Karpas-422 (cell line): ENCODE data around the gene GZF1. TPM values are rescaled to one million over a fixed set of nuclear protein-coding genes. Genes with fewer than 3 reads are reported as not detected.

Experiments
- DNase-seq: peaks from one replicate; pipeline ENCODE4 v3.0.0-alpha.2; 2015
- H2AFZ ChIP-seq: fragments of 200-600 bp; sonication (generic); 2 replicates; pipeline ENCODE4 v1.6.1; 2014; ENCODE audit warnings: antibody characterized with exemption, low read length, mixed read lengths
- H3K27ac ChIP-seq: fragments of 200-600 bp; sonication (generic); 2 replicates; pipeline ENCODE4 v1.5.1; 2014; ENCODE audit warnings: mild to moderate bottlenecking, low read length, moderate library complexity
- H3K27me3 ChIP-seq: fragments of 200-600 bp; sonication (generic); 2 replicates; pipeline ENCODE4 v1.6.1; 2014; ENCODE audit warnings: low read length, mixed read lengths
- H3K36me3 ChIP-seq: fragments of 200-600 bp; sonication (generic); 2 replicates; pipeline ENCODE4 v1.6.1; 2014; ENCODE audit warnings: low read length, mixed read lengths; ENCODE audit not compliant: insufficient read depth
- H3K4me1 ChIP-seq: fragments of 200-600 bp; sonication (generic); 2 replicates; pipeline ENCODE4 v1.6.1; 2014; ENCODE audit warnings: mild to moderate bottlenecking, low read length, mixed read lengths
- H3K4me2 ChIP-seq: fragments of 200-600 bp; sonication (generic); 2 replicates; pipeline ENCODE4 v1.6.1; 2014; ENCODE audit warnings: low read length, low read depth, mild to moderate bottlenecking; ENCODE audit not compliant: poor library complexity, severe bottlenecking
- H3K4me3 ChIP-seq: fragments of 200-600 bp; sonication (generic); 2 replicates; pipeline ENCODE4 v1.5.1; 2014; ENCODE audit warnings: mild to moderate bottlenecking, antibody characterized with exemption, low read length, mixed read lengths
- H3K79me2 ChIP-seq: fragments of 200-600 bp; sonication (generic); 2 replicates; pipeline ENCODE4 v1.6.1; 2014; ENCODE audit warnings: mild to moderate bottlenecking, low read length, mixed read lengths
- H3K9ac ChIP-seq: fragments of 200-600 bp; sonication (generic); 2 replicates; pipeline ENCODE4 v1.6.0; 2014; ENCODE audit warnings: low read length
- H3K9me2 ChIP-seq: fragments of 200-600 bp; sonication (generic), shearing (Covaris generic); replicated peaks from 2 replicates; pipeline ENCODE4 v1.6.0; 2014; ENCODE audit warnings: mild to moderate bottlenecking, low read length, moderate library complexity; ENCODE audit not compliant: insufficient read depth
- H3K9me3 ChIP-seq: fragments of 300-700, 200-600 bp; sonication (generic); 2 replicates; pipeline ENCODE4 v1.6.1; 2014; ENCODE audit warnings: low read length, mixed read lengths
- H4K20me1 ChIP-seq: fragments of 200-600 bp; sonication (generic); 2 replicates; pipeline ENCODE4 v1.6.1; 2014; ENCODE audit warnings: mild to moderate bottlenecking, antibody characterized with exemption, low read length, low read depth; ENCODE audit not compliant: insufficient read depth
- total RNA-seq: library from RNA; depleted of rRNA; stranded (reverse); fragments of >200 nt; shearing (Covaris generic); gene quantifications from 2 replicates; pipeline ENCODE4 v1.2.3, GENCODE V29; 2014; ENCODE audit warnings: low replicate concordance

Gene GZF1
- total RNA-seq, 1 experiment from 2014 or later, result 41.4 TPM

DNA sequence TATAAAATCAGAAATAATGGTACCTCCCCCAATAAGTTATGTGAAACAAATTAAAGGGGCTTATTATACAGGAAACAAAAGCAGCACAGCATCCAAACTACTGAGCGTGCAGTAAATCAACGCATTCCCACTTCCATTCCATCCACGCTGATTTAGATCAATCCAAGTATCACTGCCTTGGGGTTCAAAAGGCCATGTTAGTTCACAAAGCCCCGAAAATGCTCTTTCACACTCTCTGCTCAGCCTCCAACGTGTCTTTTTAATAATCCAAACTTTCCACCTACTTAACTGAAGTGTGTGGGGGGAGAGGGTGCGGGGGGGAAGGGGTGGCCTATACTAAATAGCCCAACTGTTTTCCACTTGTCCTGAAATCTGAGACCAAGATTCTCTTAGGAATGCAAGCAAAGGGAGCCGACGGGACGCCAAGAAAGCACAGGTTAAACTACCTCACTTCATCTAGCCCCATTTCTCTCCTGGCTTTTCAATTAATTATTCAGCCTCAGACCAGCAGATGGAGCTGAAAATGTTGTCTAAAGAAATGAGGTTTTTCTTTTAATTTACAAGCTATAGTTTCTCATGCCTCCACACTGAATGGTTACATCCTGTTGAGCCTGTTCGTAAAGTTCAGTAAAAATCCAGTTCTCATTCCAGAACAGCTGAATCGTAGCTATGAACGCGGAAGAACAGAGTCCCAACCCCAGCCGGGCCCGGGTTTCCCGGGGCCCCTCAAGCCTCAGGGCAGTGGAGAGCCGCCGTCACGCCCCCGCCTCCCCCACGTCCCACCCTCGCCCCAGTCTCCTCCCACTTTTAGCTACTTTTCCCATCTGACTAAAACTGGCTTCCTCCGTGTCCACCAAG, 12.4 kb upstream of the GZF1 start:
- H3K4me3 ChIP-seq, result peak overlapping the region; percentile 91
- peak; percentile 89 for DNase-seq
- H4K20me1 ChIP-seq, result peaks cover 25% of the 10 kb centered on the region

DNA sequence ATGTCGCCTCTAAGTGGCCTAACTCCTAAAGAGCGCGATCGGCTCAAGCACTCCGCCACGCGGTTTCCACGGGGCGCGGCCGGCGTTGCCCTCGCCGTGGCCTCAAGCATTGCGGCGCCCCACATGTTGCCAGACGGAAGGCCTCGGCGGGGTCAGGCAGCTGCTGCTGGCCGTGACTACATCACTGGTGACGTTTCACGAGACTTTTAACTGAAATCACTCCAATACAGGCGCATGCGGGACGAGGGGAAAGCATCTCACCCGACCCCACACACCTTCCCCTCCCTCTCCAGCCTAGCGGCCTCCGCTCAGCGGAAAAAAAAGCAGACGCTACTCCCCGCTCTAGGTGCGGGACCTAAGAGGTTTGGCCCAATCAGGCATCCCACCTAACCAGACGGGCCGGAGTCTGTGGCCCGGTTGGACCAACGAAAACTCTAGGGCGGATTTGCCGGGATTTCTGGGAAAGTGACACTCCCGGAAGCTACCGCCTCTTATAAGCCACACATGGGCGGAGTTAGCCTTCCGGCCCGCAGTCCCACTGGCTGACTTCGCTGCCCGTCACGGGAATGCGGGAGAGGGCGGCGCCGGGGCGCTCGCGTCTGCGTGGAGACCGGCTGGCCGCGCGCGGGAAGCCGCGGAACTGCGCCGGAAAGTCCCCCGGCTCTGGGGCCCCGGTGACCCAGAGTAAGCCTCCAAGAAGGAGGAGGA, 11.6 kb upstream of the GZF1 start, which contains the start of gene NXT1:
Gene NXT1, plus strand, starts transcription at position 596 of the 708 bp plus-strand sequence. CDS start 3,251 bp downstream, outside the sequence.
- DNase-seq, result peak; percentile 99
- peaks cover 46% of the 10 kb centered on the region for H3K79me2 ChIP-seq
- peak within 1 kb of the TSS; percentile 91 for H3K27ac ChIP-seq
- H3K9me3 ChIP-seq, result no peaks in the 10 kb centered on the region
- peaks cover 47% of the 10 kb centered on the region for H3K4me1 ChIP-seq
- H3K4me3 ChIP-seq, result peak within 1 kb of the TSS; percentile 91
- peak within 1 kb of the TSS; percentile 93; the same call in 1 of the 2 replicates for H2AFZ ChIP-seq
- H3K27me3 ChIP-seq, result no peaks in the 10 kb centered on the region
- peak within 1 kb of the TSS; percentile 87 for H3K9ac ChIP-seq
- peaks cover 25% of the 10 kb centered on the region for H4K20me1 ChIP-seq
- H3K9me2 ChIP-seq, result no peaks in the 10 kb centered on the region
- no peaks in the 10 kb centered on the region; the same call in 1 of the 2 replicates for H3K36me3 ChIP-seq
- H3K4me2 ChIP-seq, result peak within 1 kb of the TSS; percentile 80

More for the DNA sequence above, 12.4 kb upstream of the GZF1 start:
- Histone ChIP-seq H3K9me2 (no peaks in the 10 kb centered on the region), H3K4me2 (peak overlapping the region; percentile 80), H3K27ac (peak overlapping the region; percentile 91), H2AFZ (peak overlapping the region; percentile 93; the same call in 1 of the 2 replicates), H3K36me3 (no peaks in the 10 kb centered on the region; the same call in 1 of the 2 replicates), H3K4me1 (peaks cover 39% of the 10 kb centered on the region), H3K27me3 (no peaks in the 10 kb centered on the region), H3K79me2 (peaks cover 39% of the 10 kb centered on the region), H3K9me3 (no peaks in the 10 kb centered on the region), H3K9ac (peak overlapping the region; percentile 87)

DNA sequence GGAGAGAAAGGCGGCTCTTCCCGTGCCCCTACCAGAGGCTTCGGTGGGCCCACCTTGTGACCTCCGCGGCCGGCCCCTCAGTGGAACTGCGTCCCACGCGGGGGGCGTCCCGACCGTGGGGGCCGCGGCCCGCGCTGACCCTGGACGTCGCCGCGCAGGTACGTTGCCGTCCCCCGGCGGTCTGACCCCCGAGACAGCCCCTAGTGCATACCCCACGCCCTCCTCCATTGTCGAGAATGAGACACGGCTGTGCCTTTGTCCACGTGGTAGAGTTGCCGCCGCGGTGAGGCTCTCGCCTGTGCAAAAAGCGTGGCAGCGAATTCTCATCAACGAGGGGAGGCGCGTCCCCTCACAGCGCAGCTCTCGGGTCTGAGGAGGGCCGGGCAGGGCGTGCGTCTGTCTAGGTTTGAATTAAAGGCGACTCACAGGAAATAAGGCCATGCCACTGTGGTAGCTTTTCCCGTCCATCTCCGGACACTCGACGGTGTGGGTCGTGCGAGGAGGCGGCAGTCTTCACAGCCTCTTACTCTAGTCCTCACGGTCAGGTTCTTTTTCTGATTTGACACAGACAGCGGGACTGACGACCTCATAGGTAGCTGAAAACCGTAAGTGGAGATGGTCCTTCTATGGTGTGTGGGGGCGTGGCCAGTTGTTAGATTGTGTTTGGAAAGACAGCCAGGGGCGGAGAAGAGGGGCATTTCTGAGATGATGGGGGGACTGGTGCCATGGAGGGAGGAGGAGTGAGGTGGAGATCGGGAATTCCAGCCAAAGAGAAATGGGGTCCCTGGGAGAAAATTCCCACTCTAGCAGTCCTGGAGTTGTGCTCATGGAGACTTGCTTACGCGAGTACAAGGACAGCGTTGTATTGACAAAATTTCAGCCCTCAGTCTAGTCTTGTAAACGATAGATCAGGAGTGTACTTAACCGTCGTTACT, 10.8 kb upstream of the GZF1 start:
- Histone ChIP-seq H3K36me3 (no peaks in the 10 kb centered on the region; the same call in 1 of the 2 replicates), H4K20me1 (peaks cover 25% of the 10 kb centered on the region), H3K27ac (peak overlapping the region; percentile 71), H3K4me2 (peak overlapping the region; percentile 80), H3K27me3 (no peaks in the 10 kb centered on the region), H3K4me1 (peaks cover 55% of the 10 kb centered on the region), H3K79me2 (peaks cover 53% of the 10 kb centered on the region), H3K9ac (peak overlapping the region; percentile 87), H3K9me3 (no peaks in the 10 kb centered on the region), H3K9me2 (no peaks in the 10 kb centered on the region), H2AFZ (no peak overlapping the region), H3K4me3 (peak overlapping the region; percentile 91)
- peak; percentile 89 for DNase-seq

DNA sequence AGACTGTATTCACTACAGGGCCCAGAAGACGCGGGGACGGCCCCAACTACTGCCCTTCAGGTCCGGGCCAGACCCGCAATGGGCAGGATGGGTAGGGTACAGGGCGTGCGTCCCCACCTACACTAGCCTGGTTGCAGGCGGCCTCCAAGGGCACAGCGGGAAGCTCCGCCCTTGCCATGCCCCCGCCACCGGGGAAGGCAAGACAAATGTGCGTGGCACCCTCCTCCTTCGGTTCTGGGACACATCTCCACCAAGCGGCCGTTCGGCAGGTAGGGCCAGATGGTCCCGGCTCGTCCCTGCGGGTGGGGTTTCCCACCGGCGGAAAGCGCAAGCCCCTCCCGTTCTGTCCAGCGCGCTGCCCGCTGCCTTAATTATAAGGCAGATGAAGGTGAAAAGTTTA, 5.8 kb upstream of the GZF1 start:
- Histone ChIP-seq H3K4me2 (peak overlapping the region; percentile 88), H3K79me2 (peaks cover 54% of the 10 kb centered on the region), H3K27me3 (no peaks in the 10 kb centered on the region)

DNA sequence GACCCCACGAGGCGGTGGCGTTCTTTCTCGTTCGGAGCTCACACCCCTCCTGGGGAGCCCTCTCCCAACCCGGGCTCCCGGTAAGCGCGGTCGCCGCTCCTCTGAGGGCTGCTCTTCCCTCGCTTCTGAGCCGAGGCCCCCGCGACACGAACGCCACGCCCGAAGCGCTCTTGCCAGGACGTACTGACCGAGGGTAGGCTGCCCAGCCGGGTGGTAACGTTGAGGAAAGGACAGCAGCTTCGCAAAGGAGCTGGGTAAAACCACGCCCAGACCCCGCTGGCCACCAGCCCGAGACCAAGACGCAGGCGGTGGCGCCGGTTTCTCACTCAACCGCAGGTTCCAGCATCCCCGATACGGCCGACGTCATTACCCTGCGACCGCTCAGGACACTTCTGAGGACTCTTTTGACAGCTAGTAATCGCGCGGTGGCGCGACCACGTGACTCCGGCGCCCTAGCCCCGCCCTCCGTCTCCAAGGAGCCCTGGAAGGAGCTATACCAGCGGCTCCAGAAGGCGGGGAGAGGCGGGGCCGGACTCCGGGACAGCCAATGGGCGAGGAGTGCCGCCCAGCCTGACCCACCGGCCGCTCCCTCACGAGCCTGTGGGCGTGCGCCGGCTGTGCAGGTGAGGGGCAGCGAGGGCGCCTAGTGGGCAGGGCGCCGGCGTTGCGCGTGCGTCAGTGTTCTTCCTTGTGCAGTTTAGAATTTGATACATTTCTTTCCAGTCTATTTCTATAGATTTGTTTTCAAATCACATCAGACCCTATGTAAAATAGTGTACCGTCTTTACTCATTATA, 4.0 kb upstream of the GZF1 start:
- peaks cover 48% of the 10 kb centered on the region for H3K79me2 ChIP-seq
- peaks cover 17% of the 10 kb centered on the region for H4K20me1 ChIP-seq
- DNase-seq, result peak; percentile 100
- H3K9ac ChIP-seq, result peak overlapping the region; percentile 76
- peak overlapping the region; percentile 56; the same call in 1 of the 2 replicates for H2AFZ ChIP-seq
- H3K4me1 ChIP-seq, result peaks cover 62% of the 10 kb centered on the region
- H3K9me2 ChIP-seq, result no peaks in the 10 kb centered on the region
- H3K4me3 ChIP-seq, result peak overlapping the region; percentile 78
- peak overlapping the region; percentile 62 for H3K27ac ChIP-seq
- H3K9me3 ChIP-seq, result no peaks in the 10 kb centered on the region
- H3K4me2 ChIP-seq, result peak overlapping the region; percentile 88
- no peaks in the 10 kb centered on the region; the same call in 1 of the 2 replicates for H3K36me3 ChIP-seq
- H3K27me3 ChIP-seq, result no peaks in the 10 kb centered on the region

More for the DNA sequence above, 5.8 kb upstream of the GZF1 start:
- H3K36me3 ChIP-seq, result no peaks in the 10 kb centered on the region; the same call in 1 of the 2 replicates
- no peak overlapping the region for H3K4me3 ChIP-seq
- H4K20me1 ChIP-seq, result peaks cover 25% of the 10 kb centered on the region
- H3K4me1 ChIP-seq, result peaks cover 73% of the 10 kb centered on the region
- no peak for DNase-seq
- H3K9me2 ChIP-seq, result no peaks in the 10 kb centered on the region
- 0 out of 2 replicates have a peak overlapping the region, but pooled peaks have one; percentile 31 for H3K27ac ChIP-seq
- H2AFZ ChIP-seq, result no peak overlapping the region
- H3K9me3 ChIP-seq, result no peaks in the 10 kb centered on the region
- H3K9ac ChIP-seq, result no peak overlapping the region

DNA sequence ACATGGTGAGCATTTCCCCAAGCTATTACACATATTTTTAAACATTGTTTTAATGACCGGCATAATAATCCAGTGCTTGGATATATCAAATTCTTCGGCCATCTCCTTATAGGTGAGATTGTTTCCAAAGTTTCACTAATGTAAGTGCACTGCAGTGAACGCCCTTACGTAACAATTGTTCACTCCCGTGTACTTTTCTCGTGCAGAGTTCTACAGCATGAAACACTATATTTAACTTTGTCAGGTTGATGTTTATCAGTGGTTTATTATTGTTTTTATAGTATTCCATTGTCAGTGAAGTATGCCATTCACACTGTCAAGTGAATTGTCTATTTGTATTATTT, 3.4 kb upstream of the GZF1 start:
- no peak overlapping the region for H2AFZ ChIP-seq
- peak overlapping the region; percentile 75 for H3K4me2 ChIP-seq
- peak overlapping the region; percentile 41 for H3K27ac ChIP-seq
- peak overlapping the region; percentile 60 for H3K4me3 ChIP-seq
- no peaks in the 10 kb centered on the region for H3K9me2 ChIP-seq
- H3K36me3 ChIP-seq, result no peaks in the 10 kb centered on the region; the same call in 1 of the 2 replicates
- H3K4me1 ChIP-seq, result peaks cover 66% of the 10 kb centered on the region
- H4K20me1 ChIP-seq, result peaks cover 21% of the 10 kb centered on the region
- H3K9ac ChIP-seq, result peak overlapping the region; percentile 52
- H3K9me3 ChIP-seq, result no peaks in the 10 kb centered on the region
- DNase-seq, result no peak
- H3K27me3 ChIP-seq, result no peaks in the 10 kb centered on the region
- H3K79me2 ChIP-seq, result peaks cover 48% of the 10 kb centered on the region
